HG02938 (cell line): ENCODE measurements around the gene SNTG2.
"Not testable (repeated sequence)": the region's sequence is repeated elsewhere in the genome, so short reads cannot be mapped to it uniquely, and the experiment has no call there.

Experiments
- ATAC-seq: cut with Tn5 transposase; IDR thresholded peaks from one replicate; pipeline ENCODE4 v1.9.1; 2021; ENCODE audit warnings: mild to moderate bottlenecking, moderate library complexity; ENCODE audit not compliant: unreplicated experiment

Gene SNTG2

GRCh38 chr2:1229596-1229995 is 278.9 kb downstream of the SNTG2 start:
- ATAC-seq = not testable (repeated sequence)

DNA sequence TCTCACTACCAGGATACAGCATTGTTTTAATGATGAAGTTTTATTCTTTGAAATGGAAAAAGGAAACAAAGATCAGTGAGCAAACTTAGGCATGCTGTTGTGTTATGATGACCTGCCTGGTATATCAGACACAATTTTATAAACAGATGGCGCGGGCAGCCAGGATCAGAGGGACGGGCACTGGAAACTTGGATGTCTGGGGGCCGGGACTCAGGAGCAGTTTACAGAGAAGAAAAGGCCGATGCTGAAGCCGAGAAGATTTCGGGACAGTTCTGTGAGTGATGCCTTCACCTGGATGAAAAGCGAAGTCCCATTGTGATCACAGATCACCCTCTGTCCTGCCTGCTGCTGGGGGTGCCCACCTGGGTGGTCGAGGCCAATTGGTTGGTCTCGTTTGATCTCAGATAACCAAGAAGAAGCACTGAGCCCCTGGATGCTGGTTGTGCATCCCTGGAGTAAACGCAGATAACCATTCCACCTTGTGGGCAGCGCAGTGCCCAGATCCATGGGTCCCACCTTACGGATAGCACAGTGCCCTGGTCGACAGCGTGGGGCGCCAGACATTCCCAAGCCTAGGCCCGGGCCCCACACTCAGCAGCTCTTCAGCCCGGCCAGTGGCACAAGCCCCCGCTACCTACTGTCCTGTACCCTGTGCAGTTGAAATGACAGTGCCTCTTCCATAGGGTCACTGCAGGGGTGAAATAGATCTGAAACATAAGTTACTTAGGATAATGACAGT is 279.7 kb downstream of the SNTG2 start:
- no peak for ATAC-seq

DNA sequence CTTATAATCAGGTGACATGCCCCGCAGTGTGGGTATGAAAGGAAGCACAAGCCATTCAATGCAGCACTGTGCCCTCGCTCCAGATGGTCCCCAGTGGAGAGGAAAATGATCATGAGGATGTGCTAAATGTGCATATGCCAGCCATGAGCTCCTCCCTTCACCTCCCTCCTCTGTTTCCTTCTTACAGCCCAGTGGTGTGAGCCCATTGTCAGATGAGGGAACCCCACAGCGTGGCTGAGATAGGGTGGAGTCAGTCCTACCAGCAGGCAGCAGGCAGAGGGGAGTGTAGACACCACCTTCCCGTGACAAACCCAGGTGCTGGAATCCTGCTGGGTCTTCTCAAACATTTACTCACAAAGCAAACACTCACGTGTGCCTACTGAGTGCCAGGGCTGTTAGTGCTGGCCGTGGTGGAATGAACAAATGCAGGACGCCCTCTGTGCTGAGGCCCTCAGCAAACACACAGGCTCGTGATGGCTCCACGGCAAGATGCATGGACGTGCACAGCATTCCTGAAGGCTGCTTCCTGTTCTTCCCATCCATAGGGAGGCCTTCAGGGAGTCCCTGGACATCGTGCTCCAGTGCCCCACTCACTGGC is 280.9 kb downstream of the SNTG2 start:
- ATAC-seq = no peak

DNA sequence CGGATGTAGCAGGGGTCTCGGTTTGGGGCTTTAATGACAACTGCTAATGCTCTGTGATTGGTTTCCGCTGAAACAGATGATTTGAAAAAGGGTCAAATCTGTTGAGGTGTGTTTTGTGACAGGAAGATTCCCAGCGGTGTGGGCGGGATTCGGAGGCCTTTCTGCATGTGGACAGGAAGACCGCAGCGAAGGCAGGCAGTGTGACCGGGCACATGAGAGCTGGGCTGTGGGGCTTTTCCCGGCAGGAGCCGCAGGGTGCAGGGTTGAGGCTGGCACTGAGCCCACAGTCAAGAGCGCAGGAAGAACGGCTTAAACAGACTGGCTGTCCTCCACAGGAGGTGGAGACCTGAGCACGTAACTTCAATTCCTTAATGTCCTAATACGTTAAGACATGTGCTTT is 282.6 kb downstream of the SNTG2 start:
- no peak for ATAC-seq

GRCh38 chr2:1234731-1235308 is 284.2 kb downstream of the SNTG2 start:
- no peak for ATAC-seq

DNA sequence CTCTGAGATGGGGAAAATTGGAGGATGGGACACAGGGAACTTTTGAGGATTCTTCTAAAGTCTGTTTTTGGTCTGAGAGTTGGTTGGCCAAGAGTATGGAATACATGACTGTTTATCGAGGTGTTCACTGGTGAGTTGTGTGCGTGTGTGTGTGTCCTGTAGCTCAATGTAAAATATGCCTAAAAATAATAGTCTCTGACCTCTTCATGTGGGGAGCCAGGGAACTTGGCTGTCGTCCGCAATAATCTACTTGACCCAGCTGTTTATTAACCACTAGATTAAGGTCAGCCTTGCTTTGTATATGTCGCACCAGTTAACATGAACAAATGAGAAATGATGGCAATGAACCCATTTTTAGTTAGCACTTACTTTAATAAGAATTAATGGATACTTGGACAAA is 285.2 kb downstream of the SNTG2 start:
- no peak for ATAC-seq

DNA sequence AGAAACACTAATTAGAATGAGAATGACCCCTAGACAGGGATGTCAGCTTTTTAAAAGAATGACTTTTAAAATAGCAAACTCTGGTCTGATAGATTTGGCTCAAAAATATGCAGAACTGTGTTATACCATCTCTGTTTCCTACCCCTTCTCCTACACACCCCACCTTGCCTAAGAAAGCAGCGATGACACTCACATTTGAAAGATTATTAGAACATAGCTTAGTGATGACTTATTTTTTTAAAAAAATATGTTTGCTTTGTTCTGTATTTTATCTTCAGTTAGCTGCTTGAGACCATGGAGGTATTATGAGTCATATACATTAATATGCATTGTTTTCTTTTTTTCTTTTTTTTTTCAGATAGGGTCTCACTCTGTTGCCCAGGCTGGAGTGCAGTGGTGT is 286.0 kb downstream of the SNTG2 start:
- ATAC-seq = no peak

GRCh38 chr2:1237783-1238182 is 287.1 kb downstream of the SNTG2 start:
- ATAC-seq = no peak

- no peak for ATAC-seq
Observed at GRCh38 chr2:1238598-1239138, 288.0 kb downstream of the SNTG2 start.

- ATAC-seq = no peak
Observed at GRCh38 chr2:1245193-1245592, 294.5 kb downstream of the SNTG2 start.

GRCh38 chr2:1246239-1246638 is 295.6 kb downstream of the SNTG2 start:
- ATAC-seq = no peak

DNA sequence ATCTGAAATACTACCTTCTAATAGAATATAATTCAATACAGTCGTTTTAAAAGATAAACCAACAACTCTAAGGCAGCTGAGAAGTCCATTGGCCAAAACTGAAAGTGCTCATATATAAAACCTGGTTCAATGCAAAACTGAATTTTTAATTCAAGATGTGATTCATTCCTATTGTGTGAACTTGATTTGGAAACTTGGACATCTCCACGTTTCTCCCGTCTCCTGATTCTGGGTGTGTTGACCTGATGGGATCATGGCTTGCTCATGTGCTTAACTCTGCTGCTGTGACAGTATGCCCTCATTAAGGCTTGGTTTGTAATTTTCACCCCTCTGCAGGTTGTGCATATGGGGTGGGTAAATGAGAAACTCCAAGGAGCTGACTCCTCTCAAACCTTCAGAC is 296.3 kb downstream of the SNTG2 start:
- no peak for ATAC-seq

DNA sequence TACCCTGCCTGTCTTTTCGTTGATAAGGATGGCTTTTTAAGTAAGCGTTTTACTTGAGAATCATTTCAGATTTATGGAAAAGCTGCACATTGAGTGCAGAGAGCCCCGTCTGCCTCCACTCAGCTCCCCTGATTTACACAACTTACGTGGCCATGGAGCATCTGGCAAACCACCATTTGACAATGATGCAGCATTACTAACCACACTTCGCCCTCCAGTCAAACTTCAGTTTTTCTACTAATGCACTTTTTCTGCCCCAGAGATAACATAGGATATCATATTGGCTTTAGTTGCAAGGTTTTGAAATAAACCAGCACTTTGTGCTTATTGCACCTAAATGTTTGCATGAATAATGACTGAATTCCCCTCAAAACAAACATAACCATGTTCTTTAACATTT is 297.5 kb downstream of the SNTG2 start:
- no peak for ATAC-seq

- ATAC-seq = no peak
Observed at GRCh38 chr2:1249897-1250687, 299.4 kb downstream of the SNTG2 start.

GRCh38 chr2:1251520-1251919 is 300.9 kb downstream of the SNTG2 start:
- ATAC-seq = no peak

DNA sequence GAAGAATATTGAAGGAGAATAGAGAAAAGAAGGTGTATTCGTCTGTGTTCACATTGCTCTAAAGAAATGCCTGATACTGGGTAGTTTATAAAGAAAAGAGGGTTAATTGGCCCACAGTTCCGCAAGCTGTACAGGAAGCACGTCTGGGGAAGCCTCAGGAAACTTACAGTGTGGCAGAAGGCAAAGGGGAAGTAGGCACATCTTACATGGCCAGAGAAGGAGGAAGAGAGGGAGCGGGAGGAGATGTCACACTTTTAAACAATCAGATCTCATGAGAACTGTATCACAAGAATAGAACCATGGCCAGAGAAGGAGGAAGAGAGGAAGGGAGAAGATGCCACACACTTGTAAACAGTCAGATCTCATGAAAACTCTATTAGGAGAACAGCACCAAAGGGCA is 303.0 kb downstream of the SNTG2 start:
- ATAC-seq = no peak

GRCh38 chr2:1254662-1255343 is 304.2 kb downstream of the SNTG2 start:
- no peak for ATAC-seq

GRCh38 chr2:1256632-1257324 is 306.1 kb downstream of the SNTG2 start:
- no peak for ATAC-seq

DNA sequence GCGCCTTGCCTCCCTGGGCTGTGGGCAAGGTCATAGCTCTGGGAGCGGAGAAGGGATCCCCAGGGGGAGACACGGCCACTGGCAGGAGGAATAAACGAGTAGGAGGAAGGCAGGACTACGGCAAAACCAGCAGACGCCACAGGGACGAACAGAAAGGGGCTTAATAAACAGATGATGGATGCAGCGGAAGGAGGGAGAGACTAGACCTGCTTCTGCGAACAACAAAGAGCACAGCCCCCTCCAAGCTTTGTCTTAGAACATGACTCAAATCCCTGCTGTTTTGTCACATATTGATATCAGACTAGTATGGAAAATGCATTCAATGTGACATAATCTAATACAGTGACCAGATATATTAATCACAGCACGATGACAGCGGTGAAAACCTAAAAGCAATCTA is 306.7 kb downstream of the SNTG2 start:
- ATAC-seq = no peak

GRCh38 chr2:1259746-1260145 is 309.1 kb downstream of the SNTG2 start:
- no peak for ATAC-seq
